CD4-positive, alpha-beta memory T cell (primary cell): Measurements from ENCODE around the gene AVPI1. TPM values are rescaled to one million over a fixed set of nuclear protein-coding genes. Genes with fewer than 3 reads are reported as not detected.
"Not testable (repeated sequence)": the region's sequence is repeated elsewhere in the genome, so short reads cannot be mapped to it uniquely, and the experiment has no call there.

Source experiments
- CTCF ChIA-PET: fragments of 350-600 bp; sonication (Branson Sonifier 250); formaldehyde crosslinking; loops from one replicate; lab custom pipeline; 2021; ENCODE audit warnings: inconsistent platforms; ENCODE audit not compliant: partially characterized antibody; lab: Charles Lee
- POLR2A ChIA-PET: fragments of 350-600 bp; sonication (Branson Sonifier 250); formaldehyde crosslinking; loops from one replicate; lab custom pipeline; 2021; ENCODE audit not compliant: partially characterized antibody; lab: Charles Lee
- DNase-seq, 5 donors: peaks; one replicate each; pipeline versions ENCODE4 v3.0.0 to v3.0.0-alpha.2; 2020 to 2022; ENCODE audit warnings: mixed read lengths in 1 of 5
- H3K27ac ChIP-seq: one replicate; pipeline ENCODE4 v1.7.0; 2013; ENCODE audit warnings: low read depth, low read length
- H3K27me3 ChIP-seq: 2 replicates; pipeline ENCODE4 v1.7.0; 2013; ENCODE audit warnings: mild to moderate bottlenecking, low read length, moderate library complexity; ENCODE audit not compliant: insufficient read depth
- H3K36me3 ChIP-seq: 2 replicates; pipeline ENCODE4 v1.7.0; 2013; ENCODE audit warnings: mild to moderate bottlenecking, low read length, moderate library complexity; ENCODE audit not compliant: insufficient read depth
- H3K4me1 ChIP-seq: 2 replicates; pipeline ENCODE4 v1.7.0; 2013; ENCODE audit warnings: mild to moderate bottlenecking, low read length, moderate library complexity; ENCODE audit not compliant: insufficient read depth
- H3K4me3 ChIP-seq, 2 donors: one replicate each; pipeline ENCODE4 v1.7.0; 2013; ENCODE audit warnings: low read length in 2 of 2, mild to moderate bottlenecking in 1 of 2
- H3K9me3 ChIP-seq, 2 donors: one replicate each; pipeline ENCODE4 v1.7.0; 2013; ENCODE audit warnings: low read length in 2 of 2, control low read depth in 1 of 2; ENCODE audit not compliant: control insufficient read depth in 1 of 2
- H3K27ac Mint-ChIP-seq, 7 donors: one replicate each; pipeline ENCODE4 v1.8.0; 2020 to 2021; ENCODE audit warnings: mixed read lengths in 7 of 7, mild to moderate bottlenecking in 6 of 7, inconsistent platforms in 3 of 7, moderate library complexity in 3 of 7
- H3K27me3 Mint-ChIP-seq, 2 donors: one replicate each; pipeline ENCODE4 v1.8.0; 2020 to 2021; ENCODE audit warnings: mixed read lengths in 2 of 2
- H3K36me3 Mint-ChIP-seq, 2 donors: one replicate each; pipeline ENCODE4 v1.8.0; 2020 to 2021; ENCODE audit warnings: mixed read lengths in 2 of 2, inconsistent platforms in 1 of 2, mild to moderate bottlenecking in 1 of 2
- H3K4me1 Mint-ChIP-seq, 4 donors: one replicate each; pipeline ENCODE4 v1.8.0; 2020 to 2021; ENCODE audit warnings: mixed read lengths in 4 of 4, mild to moderate bottlenecking in 1 of 4
- H3K4me3 Mint-ChIP-seq, 8 donors: one replicate each; pipeline ENCODE4 v1.8.0; 2020 to 2021; ENCODE audit warnings: mixed read lengths in 8 of 8, mild to moderate bottlenecking in 7 of 8, moderate library complexity in 6 of 8, inconsistent platforms in 3 of 8
- H3K9me3 Mint-ChIP-seq, 8 donors: one replicate each; pipeline ENCODE4 v1.8.0; 2020 to 2021; ENCODE audit warnings: mixed read lengths in 8 of 8, mild to moderate bottlenecking in 5 of 8, inconsistent platforms in 3 of 8, moderate library complexity in 1 of 8
- intact Hi-C: fragments of 100-400 bp; cut with micrococcal nuclease; formaldehyde crosslinking; loops from one replicate; pipeline ENCODE4 v1.15.1; 2023
- polyA plus RNA-seq, 2 donors: library from polyadenylated mRNA; unstranded; fragments of 300-500 nt; fragmentation: Illumina TruSeq; gene quantifications; one replicate each; pipeline ENCODE4 v1.2.3, GENCODE V29; 2021
- total RNA-seq, 2 experiments: library from RNA; stranded (reverse); gene quantifications; one replicate each; pipeline ENCODE4 v1.2.3, GENCODE V29; 2021

The AVPI1 gene
- total and polyA plus RNA-seq, 4 experiments from 2014 or later: 1.8 to 5.6 (median 2.1) TPM

DNA sequence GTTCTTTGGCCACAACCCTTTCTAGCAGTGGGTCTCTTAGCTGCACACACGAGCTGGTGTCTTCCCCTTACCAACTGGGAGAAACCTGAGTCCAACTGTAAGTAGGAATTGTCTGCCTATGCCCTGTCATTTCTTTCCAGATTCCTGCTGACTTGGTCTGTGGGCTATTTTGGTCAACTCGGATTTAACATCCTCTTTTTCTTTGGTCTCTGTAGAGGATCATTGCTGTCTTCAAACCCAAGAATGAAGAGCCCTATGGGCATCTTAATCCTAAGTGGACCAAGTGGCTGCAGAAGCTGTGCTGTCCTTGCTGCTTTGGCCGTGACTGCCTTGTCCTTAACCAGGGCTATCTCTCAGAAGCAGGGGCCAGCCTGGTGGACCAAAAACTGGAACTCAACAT is 36.3 kb downstream of the AVPI1 start:
- ChIA-PET CTCF (interaction anchor here (0.6 to 1.8 kb wide), 3 partner anchors 27 to 65 kb away, joined by 3 to 4 read pairs (median 4); no protein-coding TSS in a partner anchor), POLR2A (no interaction called here)
- Histone ChIP-seq H3K27me3 (no peaks in the 10 kb centered on the region), H3K4me3 (no peak overlapping the region), H3K36me3 (peaks cover 12% of the 10 kb centered on the region), H3K27ac (no peak overlapping the region), H3K9me3 (no peaks in the 10 kb centered on the region), H3K4me1 (peaks cover 13% of the 10 kb centered on the region)
- DNase-seq: no peak
- intact Hi-C loops: no loop called here
- no peaks in the 10 kb centered on the region for H3K9me3 Mint-ChIP-seq
- peaks cover 12 to 20% (median 18%) of the 10 kb centered on the region in 4 donors for H3K4me1 Mint-ChIP-seq
- H3K4me3 Mint-ChIP-seq: no peak overlapping the region
- H3K27ac Mint-ChIP-seq: peak overlapping the region in 1 of 7 donors; percentile 36
- peaks cover 25 to 37% of the 10 kb centered on the region in 2 donors for H3K36me3 Mint-ChIP-seq
- H3K27me3 Mint-ChIP-seq: no peaks in the 10 kb centered on the region

DNA sequence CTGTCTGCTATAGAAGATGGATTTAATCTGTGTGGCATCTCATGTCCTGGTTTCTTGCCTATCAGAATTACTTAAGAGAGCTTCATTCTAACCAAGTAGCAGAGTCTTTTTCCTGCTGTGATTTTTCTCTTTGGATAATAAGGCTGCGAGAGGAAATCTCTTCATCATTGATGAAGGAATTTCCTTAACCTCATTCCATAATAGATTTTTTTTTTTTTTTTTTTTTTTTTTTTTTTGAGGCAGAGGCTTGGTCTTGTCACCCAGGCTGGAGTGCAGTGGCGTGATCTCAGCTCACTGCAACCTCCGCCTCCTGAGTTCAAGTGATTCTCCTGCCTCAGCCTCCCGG is 37.7 kb downstream of the AVPI1 start:
- Mint-ChIP-seq H3K4me3 (peak overlapping the region in 5 of 8 donors; percentile 3 to 59 (median 49)), H3K36me3 (peaks cover 30 to 42% of the 10 kb centered on the region in 2 donors)
- POLR2A ChIA-PET: interaction anchor here (0.7 to 1.4 kb wide), 5 partner anchors 9 to 73 kb away, joined by 3 to 11 read pairs (median 3); partner anchors contain the start of genes AVPI1 and PI4K2A

DNA sequence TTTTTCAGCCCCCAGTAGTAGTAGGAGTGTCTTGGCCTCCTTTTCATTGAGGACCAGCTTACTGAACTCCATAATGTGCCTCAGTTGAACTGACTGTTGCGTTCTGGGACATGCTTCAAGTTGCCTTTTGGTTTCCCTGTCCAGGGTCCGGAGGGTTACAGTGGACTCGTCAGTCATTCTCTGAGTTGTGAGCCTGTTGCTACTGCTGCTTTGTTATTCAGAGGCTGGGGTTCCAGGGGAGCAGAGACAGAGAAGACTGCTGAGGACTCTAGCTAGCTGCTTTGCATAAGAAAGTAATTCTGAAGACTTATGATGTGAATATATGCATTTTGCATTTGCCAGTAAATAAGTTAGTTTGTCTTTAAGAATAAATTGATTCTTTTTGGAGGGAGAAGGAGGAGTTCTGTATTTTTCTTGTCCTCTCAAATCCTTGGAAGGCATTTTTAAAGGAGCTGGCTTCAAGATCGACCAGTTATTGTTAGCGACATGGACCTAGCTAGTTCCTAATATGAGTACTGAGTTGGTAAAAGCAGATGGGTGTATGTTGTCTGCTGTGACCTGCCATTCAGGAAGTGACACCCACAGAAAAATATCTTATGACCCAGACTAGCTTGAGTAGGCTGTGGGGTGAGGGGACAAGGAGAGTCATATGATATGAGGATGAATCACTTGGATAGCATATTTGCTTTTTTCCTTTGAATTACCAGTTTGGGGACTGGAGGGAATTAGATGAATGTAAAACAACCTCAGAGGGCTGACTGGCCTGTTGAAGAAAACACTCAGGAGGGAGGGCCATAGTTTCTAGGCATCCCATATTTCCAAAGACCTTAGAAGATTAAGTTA is 38.3 kb downstream of the AVPI1 start:
- peak overlapping the region; percentile 34 for H3K27ac ChIP-seq
- Mint-ChIP-seq H3K27ac (peak overlapping the region; percentile 75 to 93 (median 89)), H3K9me3 (no peaks in the 10 kb centered on the region), H3K4me3 (peak overlapping the region in 7 of 8 donors; percentile 3 to 64 (median 53)), H3K36me3 (peaks cover 26 to 39% of the 10 kb centered on the region in 2 donors), H3K27me3 (no peaks in the 10 kb centered on the region), H3K4me1 (peaks cover 12 to 22% (median 19%) of the 10 kb centered on the region in 4 donors)
- CTCF ChIA-PET: interaction anchor here (0.7 to 1.8 kb wide), 5 partner anchors 9 to 885 kb away, joined by 3 to 5 read pairs (median 3); no protein-coding TSS in a partner anchor
- H3K9me3 ChIP-seq: no peaks in the 10 kb centered on the region
- POLR2A ChIA-PET: interaction anchor here (0.7 to 1.4 kb wide), 5 partner anchors 9 to 74 kb away, joined by 3 to 11 read pairs (median 3); partner anchors contain the start of genes AVPI1 and PI4K2A
- intact Hi-C loops: loop anchor here (10.0 kb wide), 1 partner anchor 1064 kb away; the partner anchor contains the start of gene TM9SF3
- DNase-seq: peak; percentile 33 to 67 (median 40)
- H3K4me3 ChIP-seq: no peak overlapping the region
- peaks cover 8% of the 10 kb centered on the region for H3K36me3 ChIP-seq
- H3K4me1 ChIP-seq: peaks cover 13% of the 10 kb centered on the region
- H3K27me3 ChIP-seq: no peaks in the 10 kb centered on the region

More for the DNA sequence above, 37.7 kb downstream of the AVPI1 start:
- H3K27me3 ChIP-seq, H3K9me3 Mint-ChIP-seq, DNase-seq, H3K27me3 Mint-ChIP-seq, H3K4me3 ChIP-seq, H3K9me3 ChIP-seq: not testable (repeated sequence)
- H3K4me1 Mint-ChIP-seq: peaks cover 12 to 22% (median 19%) of the 10 kb centered on the region in 4 donors
- intact Hi-C loops: loop anchor here (10.0 kb wide), 1 partner anchor 1065 kb away; the partner anchor contains the start of gene TM9SF3
- Histone ChIP-seq H3K27ac (peak overlapping the region; percentile 34), H3K4me1 (peaks cover 13% of the 10 kb centered on the region), H3K36me3 (peaks cover 12% of the 10 kb centered on the region)
- CTCF ChIA-PET: interaction anchor here (0.7 to 1.8 kb wide), 5 partner anchors 10 to 886 kb away, joined by 3 to 5 read pairs (median 3); no protein-coding TSS in a partner anchor
- peak overlapping the region; percentile 75 to 93 (median 89) for H3K27ac Mint-ChIP-seq

DNA sequence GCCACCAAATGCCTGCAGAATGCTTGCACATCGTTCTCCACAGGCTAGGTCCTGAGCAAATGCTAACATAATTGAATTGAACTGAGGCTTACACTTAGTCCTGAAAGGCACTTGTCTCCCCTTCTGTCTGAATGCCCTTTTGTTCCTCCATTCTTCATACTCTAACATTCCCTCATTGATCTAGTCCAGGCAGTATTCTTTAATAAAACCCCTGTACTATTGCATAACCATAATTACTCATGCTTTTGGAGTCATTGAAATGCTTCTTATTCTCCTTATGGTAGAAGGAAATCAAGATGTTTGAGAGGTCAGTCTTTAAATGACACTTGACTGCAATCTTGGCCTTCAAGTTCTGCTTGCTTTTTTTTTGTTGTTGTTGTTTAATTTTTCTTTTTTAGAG is 39.5 kb downstream of the AVPI1 start:
- Histone ChIP-seq H3K27ac (no peak overlapping the region), H3K9me3 (no peaks in the 10 kb centered on the region), H3K27me3 (no peaks in the 10 kb centered on the region), H3K36me3 (peaks cover 8% of the 10 kb centered on the region), H3K4me1 (peaks cover 16% of the 10 kb centered on the region), H3K4me3 (no peak overlapping the region)
- DNase-seq: no peak
- Mint-ChIP-seq H3K4me1 (peaks cover 18 to 30% (median 27%) of the 10 kb centered on the region in 4 donors), H3K36me3 (peaks cover 16 to 28% of the 10 kb centered on the region in 2 donors), H3K9me3 (no peaks in the 10 kb centered on the region), H3K27me3 (no peaks in the 10 kb centered on the region), H3K4me3 (no peak overlapping the region), H3K27ac (peak overlapping the region in 2 of 7 donors; percentile 13 to 41)
- intact Hi-C loops: loop anchor here (10.0 kb wide), 1 partner anchor 1063 kb away; the partner anchor contains the start of gene TM9SF3
- ChIA-PET POLR2A (no interaction called here), CTCF (interaction anchor here (0.7 kb wide), 1 partner anchor 89 kb away, joined by 3 read pairs; no protein-coding TSS in a partner anchor)

DNA sequence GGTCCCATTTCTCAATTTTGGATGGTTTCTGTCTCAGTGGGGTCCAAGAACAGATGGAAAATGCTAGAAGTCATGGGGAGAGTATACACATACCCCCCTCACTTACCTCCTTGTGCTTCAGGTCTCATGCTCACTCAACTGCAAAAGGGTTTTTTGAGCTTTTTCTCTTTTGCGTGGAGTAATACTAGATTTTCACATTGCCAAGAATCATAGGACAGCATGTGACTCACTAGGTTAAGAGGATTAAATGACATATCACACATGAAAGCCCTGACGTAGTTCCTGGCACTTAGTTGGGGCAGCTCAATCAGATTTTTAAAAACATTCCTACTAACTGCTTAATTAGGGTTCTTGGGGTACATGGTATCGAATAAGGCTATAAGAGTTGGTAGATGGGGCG is 42.1 kb downstream of the AVPI1 start:
- Mint-ChIP-seq H3K27me3 (no peaks in the 10 kb centered on the region), H3K36me3 (peaks cover 11 to 27% of the 10 kb centered on the region in 2 donors), H3K27ac (no peak overlapping the region), H3K4me1 (peaks cover 28 to 46% (median 41%) of the 10 kb centered on the region in 4 donors), H3K4me3 (no peak overlapping the region), H3K9me3 (no peaks in the 10 kb centered on the region)
- H3K36me3 ChIP-seq: no peaks in the 10 kb centered on the region
- peaks cover 28% of the 10 kb centered on the region for H3K4me1 ChIP-seq
- H3K9me3 ChIP-seq: no peaks in the 10 kb centered on the region
- CTCF ChIA-PET: no interaction called here
- H3K27me3 ChIP-seq: no peaks in the 10 kb centered on the region
- H3K4me3 ChIP-seq: no peak overlapping the region
- no peak for DNase-seq
- POLR2A ChIA-PET: no interaction called here
- H3K27ac ChIP-seq: no peak overlapping the region
- intact Hi-C loops: loop anchor here (10.0 kb wide), 1 partner anchor 1060 kb away; the partner anchor contains the start of gene TM9SF3

DNA sequence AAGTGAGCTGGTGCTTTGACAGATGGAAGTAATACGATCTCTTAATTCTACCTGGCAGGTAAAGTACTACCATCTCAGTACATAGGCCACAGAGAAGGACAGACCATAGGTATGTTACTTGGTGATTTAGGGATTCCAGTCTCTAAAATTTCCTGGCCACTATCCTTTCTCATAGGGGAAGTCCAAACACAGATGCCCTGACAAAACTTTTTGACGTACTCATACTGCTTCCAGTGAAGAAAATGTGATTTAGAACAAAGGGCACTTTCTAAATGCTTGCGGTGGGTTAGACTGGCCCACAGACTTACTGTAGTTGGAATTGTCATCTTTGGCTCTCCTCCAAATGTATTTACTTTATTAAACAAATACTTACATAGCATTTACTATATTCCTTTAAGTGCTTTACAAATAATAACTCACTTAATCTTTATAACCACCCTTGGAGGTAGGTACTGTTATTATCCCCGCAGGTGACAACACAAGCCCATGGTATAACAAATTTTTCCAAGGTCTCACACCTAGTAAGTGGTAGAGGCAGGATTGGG is 43.5 kb downstream of the AVPI1 start:
- H3K9me3 ChIP-seq: no peaks in the 10 kb centered on the region
- Mint-ChIP-seq H3K9me3 (no peaks in the 10 kb centered on the region), H3K4me3 (peak overlapping the region in 4 of 8 donors; percentile 17 to 76 (median 43)), H3K36me3 (peaks cover 8 to 24% of the 10 kb centered on the region in 2 donors), H3K4me1 (peaks cover 18 to 38% (median 32%) of the 10 kb centered on the region in 4 donors), H3K27me3 (no peaks in the 10 kb centered on the region), H3K27ac (peak overlapping the region in 1 of 7 donors; percentile 70)
- H3K36me3 ChIP-seq: no peaks in the 10 kb centered on the region
- no peak overlapping the region for H3K4me3 ChIP-seq
- DNase-seq: no peak
- POLR2A ChIA-PET: no interaction called here
- CTCF ChIA-PET: no interaction called here
- no peak overlapping the region for H3K27ac ChIP-seq
- no peaks in the 10 kb centered on the region for H3K27me3 ChIP-seq
- intact Hi-C loops: loop anchor here (10.0 kb wide), 1 partner anchor 1059 kb away; the partner anchor contains the start of gene TM9SF3
- H3K4me1 ChIP-seq: peaks cover 19% of the 10 kb centered on the region
